Gastrocnemius medialis (tissue), 4 donors: Measurements from ENCODE around the gene CEP112.

Experiments
- CTCF ChIP-seq, 5 experiments: fragments of 450-650 bp in 3 of 5; fragments of 200-600 bp in 2 of 5; sonication (generic) in 2 of 5; IDR thresholded peaks in 4 of 5; conservative IDR thresholded peaks in 1 of 5; 1 replicate in 4 of 5; 2 replicates in 1 of 5; pipeline ENCODE4 v1.5.1; 2016 to 2019; ENCODE audit warnings: antibody characterized with exemption in 5 of 5, mild to moderate bottlenecking in 3 of 5, moderate library complexity in 3 of 5
- POLR2A ChIP-seq, 2 donors: fragments of 450-650 bp; IDR thresholded peaks; one replicate each; pipeline ENCODE4 v1.6.1; 2017; ENCODE audit warnings: antibody characterized with exemption in 2 of 2, mild to moderate bottlenecking in 2 of 2, moderate library complexity in 2 of 2

DNA sequence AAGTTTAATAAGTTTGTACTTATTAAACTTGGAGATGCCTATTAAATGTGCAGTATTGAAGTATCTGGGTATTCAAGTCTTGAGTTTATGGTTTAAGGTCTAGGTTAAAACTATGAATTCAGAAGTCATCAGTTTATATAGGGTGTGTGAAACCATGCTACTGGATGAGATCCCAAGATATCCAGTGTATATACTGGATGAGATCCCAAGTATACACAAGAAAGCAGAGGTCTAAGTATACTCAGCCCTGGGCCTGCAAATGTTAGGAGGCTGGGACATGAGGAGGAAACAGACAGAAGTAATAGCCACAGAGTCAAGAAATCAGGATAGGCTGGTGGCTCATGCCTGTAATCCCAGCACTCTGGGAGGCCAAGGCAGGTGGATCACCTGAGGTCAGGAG, 436.1 kb downstream of the CEP112 start:
- TF ChIP-seq CTCF (IDR thresholded peaks at IDR 0.05 in 4 of 5, conservative IDR thresholded peaks at IDR 0.05 in 1 of 5) (no peak), POLR2A (IDR thresholded peaks at IDR 0.05) (no peak)
